HG02970 (cell line): ENCODE results near the gene NR5A2.
A peak's percentile ranks its signal among the peaks of the same experiment; 100 is the strongest.

Experiments
- ATAC-seq: cut with Tn5 transposase; IDR thresholded peaks from one replicate; pipeline ENCODE4 v1.9.1; 2021; ENCODE audit warnings: mild to moderate bottlenecking, moderate library complexity, moderate number of reproducible peaks; ENCODE audit not compliant: unreplicated experiment, low FRiP score

The NR5A2 gene

DNA sequence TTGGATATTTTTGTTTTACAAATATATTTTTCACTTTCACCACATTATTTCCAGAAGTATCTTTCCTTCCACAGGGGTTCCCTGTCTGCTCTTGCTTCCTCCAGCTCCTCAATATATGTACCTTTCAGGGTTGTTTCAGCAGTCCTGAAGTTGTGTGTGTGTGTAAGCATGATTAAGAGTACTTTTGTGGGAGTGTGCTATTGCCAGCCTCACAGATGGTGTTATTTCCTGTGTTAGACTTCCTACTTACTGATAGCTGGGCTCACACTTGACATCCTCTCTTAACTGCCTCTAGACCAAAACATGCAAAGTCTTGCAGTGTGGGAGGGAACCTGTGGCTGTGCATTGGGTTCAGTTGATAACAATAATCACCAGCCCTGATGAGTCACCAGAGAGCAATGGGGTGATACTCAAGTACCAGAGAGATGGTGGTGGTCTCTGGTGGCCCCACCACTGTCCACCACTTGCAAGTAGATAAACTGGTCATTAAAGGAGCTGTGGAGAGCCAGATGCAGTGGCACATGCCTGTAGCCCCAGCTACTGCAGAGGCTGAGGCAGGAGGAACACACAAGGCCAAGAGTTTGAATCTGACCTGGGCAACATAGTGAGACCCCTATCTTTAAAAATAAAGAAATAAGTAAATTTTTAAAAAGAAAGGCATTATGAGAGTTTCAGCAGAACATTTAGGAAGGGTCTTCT is 126.7 kb downstream of the NR5A2 start:
- peak; percentile 73 for ATAC-seq

- no peak for ATAC-seq
These were observed 130.2 kb downstream of the NR5A2 start for GRCh38 chr1:200157715-200158114.

DNA sequence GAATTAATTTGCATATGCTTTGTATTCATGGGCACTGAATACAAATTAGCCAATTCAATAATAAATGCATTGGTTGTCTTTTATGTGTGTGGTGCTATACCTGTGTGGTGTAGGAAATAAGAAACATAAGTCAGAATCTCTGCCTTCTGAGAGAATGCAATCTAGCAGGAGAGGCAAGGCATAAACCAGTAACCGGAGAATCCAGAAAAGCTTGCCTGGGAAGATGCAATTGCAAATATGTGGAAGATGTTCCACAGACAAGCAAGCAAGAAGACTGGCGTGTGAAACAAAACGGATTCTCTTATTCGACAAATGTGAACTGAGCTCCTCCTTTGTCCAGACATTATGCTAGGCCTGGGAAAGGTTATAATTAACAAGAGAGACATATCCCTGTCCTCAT is 134.3 kb downstream of the NR5A2 start:
- ATAC-seq = no peak

DNA sequence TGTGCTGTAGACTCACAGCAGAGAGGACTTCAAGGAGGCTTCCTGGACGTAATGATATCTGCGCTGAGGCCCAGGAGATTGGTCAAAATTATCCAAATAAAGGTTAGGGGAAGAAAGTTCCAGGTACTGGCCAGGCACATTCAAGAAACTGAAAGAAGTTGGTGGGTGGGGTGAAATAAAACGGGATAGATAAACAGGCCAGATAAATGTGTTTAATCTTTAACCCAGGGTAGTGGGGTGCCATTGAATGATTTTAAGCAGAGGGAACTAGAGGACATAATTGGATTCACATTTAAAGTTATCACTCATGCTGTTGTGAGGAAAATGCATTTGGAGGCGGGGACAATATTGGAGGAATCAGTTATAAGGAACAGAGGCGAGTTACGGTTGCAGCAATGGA is 134.7 kb downstream of the NR5A2 start:
- ATAC-seq = no peak

DNA sequence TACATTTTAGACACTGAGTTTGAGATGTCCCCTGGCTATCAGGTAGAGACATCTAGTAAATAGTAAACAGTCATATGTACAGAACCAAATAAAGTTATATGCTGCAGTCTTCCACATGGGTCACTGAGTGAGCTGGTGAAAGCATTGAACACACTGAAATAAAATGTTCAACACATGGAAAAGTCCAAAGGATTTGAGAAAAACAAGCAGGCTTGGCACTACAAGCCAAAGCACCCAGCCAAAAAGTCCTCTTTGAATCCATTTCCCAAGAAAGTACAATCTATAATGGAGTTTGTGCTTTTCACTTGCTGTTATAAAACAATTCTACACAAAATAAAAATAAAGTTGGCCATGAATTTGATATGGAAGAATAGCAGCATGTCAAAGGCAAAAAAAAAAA is 135.4 kb downstream of the NR5A2 start:
- no peak for ATAC-seq

GRCh38 chr1:200163911-200164310 is 136.4 kb downstream of the NR5A2 start:
- ATAC-seq = no peak

- no peak for ATAC-seq
These were observed 138.1 kb downstream of the NR5A2 start for GRCh38 chr1:200165493-200166220.

DNA sequence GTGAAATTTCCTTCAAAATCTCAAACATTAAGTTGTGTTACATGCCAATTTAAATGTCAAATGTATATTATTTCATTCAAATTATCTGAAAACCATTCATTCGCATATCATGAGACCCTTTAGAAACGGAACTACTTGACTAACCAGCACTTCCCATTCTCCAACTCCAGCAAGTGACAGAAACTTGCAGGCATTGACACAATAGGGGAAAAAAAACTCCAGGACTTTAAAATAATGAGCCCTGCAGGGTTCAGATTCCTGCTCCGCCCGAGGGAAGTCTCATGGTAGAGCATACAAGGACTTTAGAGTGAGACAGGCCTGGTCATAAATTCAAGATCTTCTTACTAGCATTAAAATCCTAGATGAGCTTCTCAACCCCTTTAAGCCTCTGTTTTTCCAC is 138.9 kb downstream of the NR5A2 start:
- no peak for ATAC-seq

DNA sequence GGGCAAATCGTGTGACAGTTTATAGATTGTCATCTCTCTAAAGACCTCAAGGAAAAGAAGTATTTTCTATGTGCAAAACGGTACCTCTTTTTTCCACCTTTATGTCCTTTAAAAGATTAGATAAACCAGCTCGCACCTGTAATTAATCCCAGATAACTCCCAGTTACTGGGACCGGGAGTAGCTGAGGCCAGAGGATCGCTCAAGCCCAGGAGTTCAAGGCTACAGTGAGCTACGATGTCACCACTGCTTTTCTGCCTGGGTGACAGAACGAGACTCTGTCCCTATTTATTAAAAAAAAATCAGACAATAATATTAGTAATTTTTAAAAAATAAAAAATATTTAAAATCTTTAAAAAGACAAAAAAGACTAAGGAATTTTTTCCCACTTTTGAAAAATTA is 141.4 kb downstream of the NR5A2 start:
- no peak for ATAC-seq

DNA sequence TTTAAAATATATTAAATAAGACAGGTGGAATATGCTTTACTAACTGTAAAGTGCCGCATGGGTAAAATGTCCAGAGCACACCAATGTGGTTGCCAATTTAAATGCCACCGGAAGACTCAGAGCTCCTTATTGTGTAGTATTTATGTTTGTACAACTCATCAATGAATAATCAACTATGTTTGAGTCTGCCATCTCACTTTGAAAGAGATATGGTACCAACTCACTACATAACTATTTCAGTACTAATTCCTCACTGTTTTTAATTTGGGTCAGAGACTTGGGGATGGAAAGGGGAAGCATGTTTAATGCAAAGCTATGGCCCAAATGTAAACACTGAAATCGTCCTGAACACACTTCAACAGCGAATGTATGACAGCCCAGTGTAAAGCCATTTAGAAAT is 144.8 kb downstream of the NR5A2 start:
- no peak for ATAC-seq

DNA sequence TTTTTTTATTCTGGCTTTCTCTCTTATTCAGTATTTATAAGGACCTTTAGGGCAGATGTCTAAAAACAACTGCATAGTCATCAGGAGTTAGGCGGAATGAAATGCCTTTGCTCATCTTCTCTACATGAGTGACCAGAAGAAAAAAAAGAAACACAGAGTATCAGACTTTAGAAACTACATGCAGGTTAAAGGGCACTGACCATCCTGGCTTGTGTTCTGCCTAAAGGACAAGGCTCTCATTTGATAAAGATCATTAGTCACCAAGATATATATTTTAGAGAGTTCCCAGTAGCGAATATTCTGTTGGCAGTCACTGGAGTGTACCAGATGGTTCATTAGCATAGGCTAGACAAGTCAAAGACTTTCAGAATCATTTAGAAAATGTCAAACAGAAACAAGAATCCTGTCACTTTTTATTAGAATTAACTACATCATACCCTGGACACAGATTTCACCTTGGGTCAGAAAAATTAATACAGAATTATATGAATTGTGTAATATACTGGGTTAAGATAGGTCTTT is 145.6 kb downstream of the NR5A2 start:
- ATAC-seq = no peak

GRCh38 chr1:200174525-200175295 is 147.2 kb downstream of the NR5A2 start:
- no peak for ATAC-seq

- no peak for ATAC-seq
These were observed 148.7 kb downstream of the NR5A2 start for GRCh38 chr1:200176181-200176580.

DNA sequence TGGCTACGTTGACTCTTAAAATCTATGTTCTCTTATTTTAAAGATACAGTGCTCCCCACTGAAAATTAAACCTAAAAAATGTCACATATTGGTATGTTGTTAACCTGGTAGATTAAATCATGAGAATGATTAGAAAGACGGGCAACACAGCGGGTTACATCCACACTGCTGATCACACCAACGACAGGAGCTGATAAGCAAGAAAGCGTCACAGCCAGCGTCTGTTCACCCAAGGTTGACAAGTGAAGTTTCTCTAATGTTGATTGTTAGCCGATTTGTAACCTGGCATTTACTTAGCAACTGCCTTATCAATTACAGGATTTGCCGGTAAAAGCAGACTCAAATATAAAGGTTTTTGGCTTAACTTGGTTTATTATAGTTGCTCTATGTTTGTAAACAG is 149.3 kb downstream of the NR5A2 start:
- ATAC-seq = no peak

- no peak for ATAC-seq
These were observed 150.8 kb downstream of the NR5A2 start for GRCh38 chr1:200178340-200178739.

DNA sequence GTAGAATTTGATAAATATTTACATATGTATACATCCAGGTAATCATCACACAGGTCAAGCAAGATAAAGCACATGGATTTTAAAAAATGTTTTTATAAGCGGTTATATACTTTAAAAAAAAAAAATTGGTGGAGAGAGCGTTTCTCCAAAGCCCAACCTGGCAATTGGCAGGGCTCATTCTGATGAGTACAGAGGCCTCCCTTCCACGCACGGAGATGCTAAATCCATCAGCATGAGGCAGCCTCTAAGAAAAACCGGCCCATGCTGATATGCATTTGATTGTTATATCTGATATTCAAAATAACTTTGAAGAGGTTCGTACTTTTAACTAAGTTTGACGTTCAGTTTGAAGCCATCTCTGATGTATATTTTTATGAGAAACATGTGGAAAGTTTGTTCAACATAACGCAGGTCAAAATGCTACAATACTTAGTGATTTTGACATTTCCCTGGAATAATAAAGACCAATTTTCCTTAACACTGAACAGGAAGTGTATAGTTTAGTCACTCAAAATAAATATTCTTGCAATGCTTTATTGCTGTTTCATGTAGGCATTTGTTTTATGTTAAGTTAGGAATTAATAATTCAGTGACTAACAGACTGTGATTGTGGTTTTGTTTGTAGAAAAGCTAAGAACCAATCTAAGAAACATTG is 151.7 kb downstream of the NR5A2 start:
- no peak for ATAC-seq

DNA sequence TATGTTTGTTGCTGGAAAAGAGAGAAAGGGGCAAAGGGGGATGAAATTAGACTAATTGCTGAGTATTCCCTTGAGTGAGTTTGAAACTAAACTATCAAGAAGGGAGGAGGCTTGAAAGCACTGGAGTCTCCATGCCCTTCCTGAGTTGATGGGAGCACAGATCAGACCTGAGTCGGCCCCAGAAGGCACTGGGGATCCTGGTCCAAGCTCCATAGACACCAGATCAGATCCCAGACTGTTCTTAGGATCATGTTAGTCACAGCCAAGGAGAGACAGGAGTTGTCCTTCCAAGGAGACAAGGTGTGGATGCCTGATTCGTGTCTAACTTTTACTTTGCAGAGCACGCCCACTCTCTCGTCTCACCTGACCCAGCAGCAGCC is 152.3 kb downstream of the NR5A2 start:
- no peak for ATAC-seq

GRCh38 chr1:200180821-200181220 is 153.3 kb downstream of the NR5A2 start:
- ATAC-seq = no peak

GRCh38 chr1:200181861-200182260 is 154.4 kb downstream of the NR5A2 start:
- ATAC-seq = no peak

DNA sequence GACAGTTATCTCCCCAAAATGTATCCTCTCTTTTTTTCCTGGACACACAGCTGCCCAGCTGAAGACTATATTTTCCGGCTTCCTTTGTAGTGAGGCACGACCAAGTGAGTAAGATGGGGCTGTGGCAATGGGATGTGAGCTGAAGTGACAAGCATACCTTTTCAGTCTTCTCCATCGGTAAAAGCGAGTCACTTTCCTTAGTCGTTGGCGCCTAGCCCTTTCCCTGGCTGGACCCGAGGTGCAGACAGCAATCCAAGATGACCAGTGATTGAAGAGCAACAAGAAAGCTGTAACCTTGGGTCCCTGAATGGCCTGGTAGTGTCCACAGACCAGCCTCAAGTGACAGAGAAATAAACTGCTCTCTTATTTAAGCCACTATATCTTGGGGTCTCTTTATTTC is 155.2 kb downstream of the NR5A2 start:
- no peak for ATAC-seq

DNA sequence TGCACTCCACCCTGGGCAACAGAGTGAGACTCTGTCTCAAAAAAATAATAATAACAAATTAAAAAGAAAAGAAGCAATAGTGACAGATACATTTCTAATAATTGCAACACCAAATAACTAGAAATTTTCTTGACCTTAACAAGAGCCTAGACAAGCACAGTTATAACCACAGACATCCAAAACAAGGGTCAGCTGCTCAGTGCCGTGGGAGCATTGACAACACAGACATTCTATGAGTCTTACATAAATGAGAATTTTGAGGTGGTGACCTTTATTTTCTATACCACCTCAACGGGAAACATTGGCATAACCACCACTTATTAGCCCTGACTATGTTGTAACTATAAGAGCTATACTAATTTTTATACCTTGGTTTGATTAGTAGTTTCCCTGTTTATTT is 156.1 kb downstream of the NR5A2 start:
- no peak for ATAC-seq
